Measurements from ENCODE around the gene NAPG. TPM values are rescaled to one million over a fixed set of nuclear protein-coding genes. Genes with fewer than 3 reads are reported as not detected.
A peak's percentile ranks its signal among the peaks of the same experiment; 100 is the strongest.

Gene NAPG
- total RNA-seq (2021): 24.2 to 28.7 TPM (median 25.8 TPM) in 3 replicates
- Bru-seq, nascent RNA: percentile 89 among the genes with signal in this experiment
- long read RNA-seq, experiment 1, transcript NAPG-203 (8 exons, 1,516 nt): major isoform, 8 of 34 reads
- long read RNA-seq, experiment 1, partial matches to known transcripts: 15 of 34 reads
- long read RNA-seq, experiment 1, other reads (novel, unspliced or antisense): 10 of 34 reads
- long read RNA-seq, experiment 2, partial matches to known transcripts: 18 of 24 reads
- long read RNA-seq, experiment 2, other reads (novel, unspliced or antisense): 6 of 24 reads
- long read RNA-seq, experiment 3, partial matches to known transcripts: 1 of 4 reads
- long read RNA-seq, experiment 3, other reads (novel, unspliced or antisense): 1 of 4 reads

DNA sequence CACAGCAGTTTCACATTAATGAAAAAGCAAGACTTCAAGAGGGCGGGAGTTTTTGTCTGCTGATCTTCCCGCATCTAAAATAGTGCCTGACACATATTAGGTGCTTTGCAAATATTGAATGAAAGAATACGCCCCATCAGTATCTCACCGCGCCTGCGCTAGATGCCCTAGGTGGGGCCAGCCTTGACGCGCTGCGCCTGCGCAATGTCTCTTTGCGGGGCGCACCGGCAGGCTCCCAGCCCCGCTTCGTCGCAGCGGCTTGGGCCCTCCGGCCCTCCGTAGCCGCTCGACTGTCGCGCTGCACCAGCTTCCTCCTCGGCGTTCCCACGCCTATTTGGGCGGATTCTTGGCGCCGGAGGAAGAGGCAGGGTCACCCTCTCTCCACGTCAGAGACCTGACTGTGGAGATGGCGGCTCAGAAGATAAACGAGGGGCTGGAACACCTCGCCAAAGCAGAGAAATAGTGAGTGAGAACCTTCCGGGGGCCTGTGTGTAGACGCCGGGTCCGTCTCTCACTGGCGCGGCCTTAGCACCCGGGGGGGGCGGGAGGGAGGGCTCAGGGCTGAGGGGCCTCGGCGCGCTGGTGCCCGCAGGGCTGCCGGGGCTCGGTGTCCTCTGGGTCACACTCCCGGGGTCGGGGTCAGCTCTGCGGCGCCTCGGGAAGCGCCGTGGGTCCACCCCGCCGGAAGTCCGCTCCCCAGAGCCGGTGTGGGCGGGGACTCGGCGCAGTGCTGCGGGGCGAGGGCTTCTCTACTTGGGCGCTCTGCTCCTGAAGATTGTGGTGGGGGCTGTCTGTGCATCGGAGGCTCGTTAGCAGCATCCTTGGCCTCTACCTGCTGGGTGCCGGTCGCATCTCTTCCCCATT, at the start of gene NAPG:
NAPG (plus strand) TSS at position 331 of the 864 bp plus-strand sequence; CDS start at position 407, 76 bp downstream.
- ATAC-seq: peak; percentile 84
- CTCF ChIA-PET: interaction anchor here (0.6 to 1.3 kb wide), 5 partner anchors 18 to 494 kb away, joined by 3 to 6 read pairs (median 4); no protein-coding TSS in a partner anchor
- Mint-ChIP-seq H3K36me3 (no peaks in the 10 kb centered on the region), H3K27me3 (ENCODE audit: low read depth) (no peaks in the 10 kb centered on the region), H3K4me1 (peaks cover 26% of the 10 kb centered on the region), H3K4me3 (peak within 1 kb of the TSS; percentile 95), H3K9me3 (no peaks in the 10 kb centered on the region), H3K27ac (peak within 1 kb of the TSS; percentile 97)
- POLR2A ChIA-PET: no interaction called here
- DNase-seq (ENCODE audit: low spot score): peak; percentile 83
- TF ChIP-seq SP1 (CRISPR knock-in tag; conservative IDR thresholded peaks at IDR 0.05): peak; percentile 89
- TF ChIP-seq SMAD4 (CRISPR knock-in tag; IDR thresholded peaks at IDR 0.05): no peak
- TF ChIP-seq TEAD1 (CRISPR knock-in tag; IDR thresholded peaks at IDR 0.05): peak; percentile 66
- TF ChIP-seq, protein P1, sequence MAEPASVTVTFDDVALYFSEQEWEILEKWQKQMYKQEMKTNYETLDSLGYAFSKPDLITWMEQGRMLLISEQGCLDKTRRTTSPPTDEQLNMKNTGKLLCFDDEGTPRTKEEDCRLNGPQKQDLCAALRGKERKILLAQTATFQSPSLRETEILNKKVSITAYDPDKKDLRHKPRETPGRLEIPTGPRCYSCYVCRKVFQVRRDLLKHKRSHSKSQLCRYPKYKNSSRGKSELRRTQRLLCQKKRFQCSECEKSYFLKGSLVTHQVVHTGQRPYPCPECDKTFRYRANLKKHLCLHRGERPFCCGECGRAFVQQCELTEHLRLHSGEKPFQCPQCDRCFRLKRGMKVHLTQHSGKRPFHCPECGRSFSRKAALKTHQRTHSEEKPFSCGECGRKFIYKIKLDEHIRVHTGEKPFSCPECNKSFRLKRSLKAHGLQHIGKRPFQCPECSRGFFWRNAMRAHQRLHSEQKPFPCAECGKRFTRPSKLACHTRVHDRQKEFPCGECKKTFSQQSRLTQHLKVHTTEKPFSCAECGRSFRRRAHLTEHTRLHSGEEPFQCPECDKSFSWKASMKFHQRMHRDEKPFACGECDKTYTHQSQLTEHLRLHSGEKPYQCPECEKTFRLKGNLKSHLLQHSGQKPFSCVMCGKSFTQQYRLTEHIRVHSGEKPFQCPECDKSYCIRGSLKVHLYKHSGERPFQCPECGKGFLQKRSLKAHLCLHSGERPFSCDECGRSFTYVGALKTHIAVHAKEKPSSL (CRISPR knock-in tag; conservative IDR thresholded peaks at IDR 0.05): no peak
- no peak for TF ChIP-seq TCF7 (CRISPR knock-in tag; IDR thresholded peaks at IDR 0.05; ENCODE audit: low read depth)
- TF ChIP-seq, protein P2, sequence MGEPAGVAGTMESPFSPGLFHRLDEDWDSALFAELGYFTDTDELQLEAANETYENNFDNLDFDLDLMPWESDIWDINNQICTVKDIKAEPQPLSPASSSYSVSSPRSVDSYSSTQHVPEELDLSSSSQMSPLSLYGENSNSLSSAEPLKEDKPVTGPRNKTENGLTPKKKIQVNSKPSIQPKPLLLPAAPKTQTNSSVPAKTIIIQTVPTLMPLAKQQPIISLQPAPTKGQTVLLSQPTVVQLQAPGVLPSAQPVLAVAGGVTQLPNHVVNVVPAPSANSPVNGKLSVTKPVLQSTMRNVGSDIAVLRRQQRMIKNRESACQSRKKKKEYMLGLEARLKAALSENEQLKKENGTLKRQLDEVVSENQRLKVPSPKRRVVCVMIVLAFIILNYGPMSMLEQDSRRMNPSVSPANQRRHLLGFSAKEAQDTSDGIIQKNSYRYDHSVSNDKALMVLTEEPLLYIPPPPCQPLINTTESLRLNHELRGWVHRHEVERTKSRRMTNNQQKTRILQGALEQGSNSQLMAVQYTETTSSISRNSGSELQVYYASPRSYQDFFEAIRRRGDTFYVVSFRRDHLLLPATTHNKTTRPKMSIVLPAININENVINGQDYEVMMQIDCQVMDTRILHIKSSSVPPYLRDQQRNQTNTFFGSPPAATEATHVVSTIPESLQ (CRISPR knock-in tag; IDR thresholded peaks at IDR 0.05): no peak
- TF ChIP-seq MYBL2 (CRISPR knock-in tag; IDR thresholded peaks at IDR 0.05): no peak
- TF ChIP-seq, protein P3, sequence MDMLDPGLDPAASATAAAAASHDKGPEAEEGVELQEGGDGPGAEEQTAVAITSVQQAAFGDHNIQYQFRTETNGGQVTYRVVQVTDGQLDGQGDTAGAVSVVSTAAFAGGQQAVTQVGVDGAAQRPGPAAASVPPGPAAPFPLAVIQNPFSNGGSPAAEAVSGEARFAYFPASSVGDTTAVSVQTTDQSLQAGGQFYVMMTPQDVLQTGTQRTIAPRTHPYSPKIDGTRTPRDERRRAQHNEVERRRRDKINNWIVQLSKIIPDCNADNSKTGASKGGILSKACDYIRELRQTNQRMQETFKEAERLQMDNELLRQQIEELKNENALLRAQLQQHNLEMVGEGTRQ (CRISPR knock-in tag; IDR thresholded peaks at IDR 0.05): no peak
- no peak for TF ChIP-seq PRRX2 (CRISPR knock-in tag; IDR thresholded peaks at IDR 0.05)
- TF ChIP-seq, protein P4, sequence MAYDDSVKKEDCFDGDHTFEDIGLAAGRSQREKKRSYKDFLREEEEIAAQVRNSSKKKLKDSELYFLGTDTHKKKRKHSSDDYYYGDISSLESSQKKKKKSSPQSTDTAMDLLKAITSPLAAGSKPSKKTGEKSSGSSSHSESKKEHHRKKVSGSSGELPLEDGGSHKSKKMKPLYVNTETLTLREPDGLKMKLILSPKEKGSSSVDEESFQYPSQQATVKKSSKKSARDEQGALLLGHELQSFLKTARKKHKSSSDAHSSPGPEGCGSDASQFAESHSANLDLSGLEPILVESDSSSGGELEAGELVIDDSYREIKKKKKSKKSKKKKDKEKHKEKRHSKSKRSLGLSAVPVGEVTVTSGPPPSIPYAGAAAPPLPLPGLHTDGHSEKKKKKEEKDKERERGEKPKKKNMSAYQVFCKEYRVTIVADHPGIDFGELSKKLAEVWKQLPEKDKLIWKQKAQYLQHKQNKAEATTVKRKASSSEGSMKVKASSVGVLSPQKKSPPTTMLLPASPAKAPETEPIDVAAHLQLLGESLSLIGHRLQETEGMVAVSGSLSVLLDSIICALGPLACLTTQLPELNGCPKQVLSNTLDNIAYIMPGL (CRISPR knock-in tag; IDR thresholded peaks at IDR 0.05): no peak
- TF ChIP-seq, protein P5, sequence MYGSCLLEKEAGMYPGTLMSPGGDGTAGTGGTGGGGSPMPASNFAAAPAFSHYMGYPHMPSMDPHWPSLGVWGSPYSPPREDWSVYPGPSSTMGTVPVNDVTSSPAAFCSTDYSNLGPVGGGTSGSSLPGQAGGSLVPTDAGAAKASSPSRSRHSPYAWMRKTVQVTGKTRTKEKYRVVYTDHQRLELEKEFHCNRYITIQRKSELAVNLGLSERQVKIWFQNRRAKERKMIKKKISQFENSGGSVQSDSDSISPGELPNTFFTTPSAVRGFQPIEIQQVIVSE (CRISPR knock-in tag; IDR thresholded peaks at IDR 0.05; ENCODE audit: borderline replicate concordance): no peak
- no peak for TF ChIP-seq NFATC4 (CRISPR knock-in tag; IDR thresholded peaks at IDR 0.05)
- TF ChIP-seq, protein P6, sequence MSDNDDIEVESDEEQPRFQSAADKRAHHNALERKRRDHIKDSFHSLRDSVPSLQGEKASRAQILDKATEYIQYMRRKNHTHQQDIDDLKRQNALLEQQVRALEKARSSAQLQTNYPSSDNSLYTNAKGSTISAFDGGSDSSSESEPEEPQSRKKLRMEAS (CRISPR knock-in tag; IDR thresholded peaks at IDR 0.05): peak; percentile 51; the same call in 1 of the 2 replicates
- no peak for TF ChIP-seq ZNF138 (CRISPR knock-in tag; conservative IDR thresholded peaks at IDR 0.05)
- TF ChIP-seq, protein P7, sequence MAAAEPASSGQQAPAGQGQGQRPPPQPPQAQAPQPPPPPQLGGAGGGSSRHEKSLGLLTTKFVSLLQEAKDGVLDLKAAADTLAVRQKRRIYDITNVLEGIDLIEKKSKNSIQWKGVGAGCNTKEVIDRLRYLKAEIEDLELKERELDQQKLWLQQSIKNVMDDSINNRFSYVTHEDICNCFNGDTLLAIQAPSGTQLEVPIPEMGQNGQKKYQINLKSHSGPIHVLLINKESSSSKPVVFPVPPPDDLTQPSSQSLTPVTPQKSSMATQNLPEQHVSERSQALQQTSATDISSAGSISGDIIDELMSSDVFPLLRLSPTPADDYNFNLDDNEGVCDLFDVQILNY (CRISPR knock-in tag; IDR thresholded peaks at IDR 0.05): no peak
- TF ChIP-seq SOX15 (CRISPR knock-in tag; IDR thresholded peaks at IDR 0.05): no peak
- TF ChIP-seq FOXK1 (CRISPR knock-in tag; IDR thresholded peaks at IDR 0.05): peak; percentile 73; the same call in 1 of the 2 replicates
- TF ChIP-seq, protein P8, sequence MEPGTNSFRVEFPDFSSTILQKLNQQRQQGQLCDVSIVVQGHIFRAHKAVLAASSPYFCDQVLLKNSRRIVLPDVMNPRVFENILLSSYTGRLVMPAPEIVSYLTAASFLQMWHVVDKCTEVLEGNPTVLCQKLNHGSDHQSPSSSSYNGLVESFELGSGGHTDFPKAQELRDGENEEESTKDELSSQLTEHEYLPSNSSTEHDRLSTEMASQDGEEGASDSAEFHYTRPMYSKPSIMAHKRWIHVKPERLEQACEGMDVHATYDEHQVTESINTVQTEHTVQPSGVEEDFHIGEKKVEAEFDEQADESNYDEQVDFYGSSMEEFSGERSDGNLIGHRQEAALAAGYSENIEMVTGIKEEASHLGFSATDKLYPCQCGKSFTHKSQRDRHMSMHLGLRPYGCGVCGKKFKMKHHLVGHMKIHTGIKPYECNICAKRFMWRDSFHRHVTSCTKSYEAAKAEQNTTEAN (CRISPR knock-in tag; IDR thresholded peaks at IDR 0.05): no peak
- TF ChIP-seq ESRRA (CRISPR knock-in tag; IDR thresholded peaks at IDR 0.05; ENCODE audit: borderline replicate concordance): no peak
- no peak for TF ChIP-seq ZNF121 (CRISPR knock-in tag; IDR thresholded peaks at IDR 0.05)
- no peak for TF ChIP-seq HMGA2 (CRISPR knock-in tag; IDR thresholded peaks at IDR 0.05)
- no peak for TF ChIP-seq TEAD4 (CRISPR knock-in tag; IDR thresholded peaks at IDR 0.05)
- TF ChIP-seq KAT7 (CRISPR knock-in tag; IDR thresholded peaks at IDR 0.05; ENCODE audit: borderline replicate concordance): peak; percentile 35; the same call in 1 of the 2 replicates
- TF ChIP-seq CREB1 (CRISPR knock-in tag; IDR thresholded peaks at IDR 0.05): no peak
- no peak for TF ChIP-seq OVOL2 (CRISPR knock-in tag; IDR thresholded peaks at IDR 0.05; ENCODE audit: borderline replicate concordance)
- TF ChIP-seq ZNF263 (CRISPR knock-in tag; IDR thresholded peaks at IDR 0.05; ENCODE audit: low read depth): no peak
- no peak for TF ChIP-seq ZNF416 (CRISPR knock-in tag; IDR thresholded peaks at IDR 0.05)
